ENCODE measurements around the gene SLC39A7. TPM values are rescaled to one million over a fixed set of nuclear protein-coding genes. Genes with fewer than 3 reads are reported as not detected.
A peak's percentile ranks its signal among the peaks of the same experiment; 100 is the strongest.

SLC39A7 gene
- total RNA-seq, 1 donor from 2014 or later: 147 TPM

- no peak overlapping the region for H3K4me3 Mint-ChIP-seq
- DNase-seq (ENCODE audit: extremely low spot score, unreplicated experiment): no peak
- peaks cover 27% of the 10 kb centered on the region for H3K27me3 Mint-ChIP-seq
- TF ChIP-seq, protein P1, sequence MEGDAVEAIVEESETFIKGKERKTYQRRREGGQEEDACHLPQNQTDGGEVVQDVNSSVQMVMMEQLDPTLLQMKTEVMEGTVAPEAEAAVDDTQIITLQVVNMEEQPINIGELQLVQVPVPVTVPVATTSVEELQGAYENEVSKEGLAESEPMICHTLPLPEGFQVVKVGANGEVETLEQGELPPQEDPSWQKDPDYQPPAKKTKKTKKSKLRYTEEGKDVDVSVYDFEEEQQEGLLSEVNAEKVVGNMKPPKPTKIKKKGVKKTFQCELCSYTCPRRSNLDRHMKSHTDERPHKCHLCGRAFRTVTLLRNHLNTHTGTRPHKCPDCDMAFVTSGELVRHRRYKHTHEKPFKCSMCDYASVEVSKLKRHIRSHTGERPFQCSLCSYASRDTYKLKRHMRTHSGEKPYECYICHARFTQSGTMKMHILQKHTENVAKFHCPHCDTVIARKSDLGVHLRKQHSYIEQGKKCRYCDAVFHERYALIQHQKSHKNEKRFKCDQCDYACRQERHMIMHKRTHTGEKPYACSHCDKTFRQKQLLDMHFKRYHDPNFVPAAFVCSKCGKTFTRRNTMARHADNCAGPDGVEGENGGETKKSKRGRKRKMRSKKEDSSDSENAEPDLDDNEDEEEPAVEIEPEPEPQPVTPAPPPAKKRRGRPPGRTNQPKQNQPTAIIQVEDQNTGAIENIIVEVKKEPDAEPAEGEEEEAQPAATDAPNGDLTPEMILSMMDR (conservative IDR thresholded peaks at IDR 0.05): no peak
- peaks cover 20% of the 10 kb centered on the region for H3K36me3 Mint-ChIP-seq
- H3K4me1 Mint-ChIP-seq (ENCODE audit: unreplicated experiment): peaks cover 59% of the 10 kb centered on the region
- no peak overlapping the region for H3K27ac Mint-ChIP-seq
- H3K9me3 Mint-ChIP-seq: no peaks in the 10 kb centered on the region
Measured at GRCh38 chr6:33194431-33194979, 6.2 kb upstream of the SLC39A7 start.

- Mint-ChIP-seq H3K9me3 (no peaks in the 10 kb centered on the region), H3K27ac (no peak overlapping the region), H3K27me3 (peaks cover 18% of the 10 kb centered on the region), H3K4me3 (no peak overlapping the region), H3K4me1 (ENCODE audit: unreplicated experiment) (peaks cover 55% of the 10 kb centered on the region), H3K36me3 (peaks cover 20% of the 10 kb centered on the region)
- no peak for DNase-seq (ENCODE audit: extremely low spot score, unreplicated experiment)
- TF ChIP-seq, protein P1 (conservative IDR thresholded peaks at IDR 0.05): no peak
Measured at GRCh38 chr6:33195304-33196165, 5.1 kb upstream of the SLC39A7 start.

DNA sequence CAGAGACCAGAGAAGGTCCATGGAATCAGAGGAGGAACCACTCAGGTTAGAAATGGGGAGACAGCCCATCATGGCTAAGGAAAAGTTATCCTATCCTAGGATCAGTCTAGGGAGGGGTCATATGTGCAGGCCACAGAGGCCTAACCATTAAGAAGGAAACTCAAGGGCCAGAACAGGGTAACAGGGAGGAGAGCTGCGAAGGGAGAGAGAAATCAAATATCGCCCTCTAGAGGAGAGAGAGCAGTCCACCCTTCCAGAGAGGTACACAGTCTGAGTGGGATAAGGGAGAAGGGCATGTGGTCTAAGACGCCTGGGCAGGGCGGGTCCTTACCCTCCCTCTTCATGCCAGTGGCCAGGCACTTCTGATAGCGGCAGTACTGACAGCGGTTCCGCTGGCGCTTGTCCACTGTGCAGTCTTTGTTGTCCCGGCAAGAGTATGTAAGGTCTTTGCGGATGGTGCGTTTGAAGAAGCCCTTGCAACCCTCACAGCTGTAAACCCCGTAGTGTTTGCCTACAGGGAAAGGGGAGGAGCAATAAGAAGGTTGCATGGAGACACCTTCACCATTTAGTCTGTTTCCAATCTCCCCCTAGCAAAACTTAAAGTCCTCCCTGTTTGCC lies 3.1 kb upstream of the SLC39A7 start:
- H3K27me3 Mint-ChIP-seq: peaks cover 4% of the 10 kb centered on the region
- H3K4me1 Mint-ChIP-seq (ENCODE audit: unreplicated experiment): peaks cover 58% of the 10 kb centered on the region
- H3K9me3 Mint-ChIP-seq: no peaks in the 10 kb centered on the region
- TF ChIP-seq, protein P1 (conservative IDR thresholded peaks at IDR 0.05): peak; percentile 82
- H3K4me3 Mint-ChIP-seq: peak overlapping the region; percentile 100
- H3K36me3 Mint-ChIP-seq: peaks cover 34% of the 10 kb centered on the region
- DNase-seq (ENCODE audit: extremely low spot score, unreplicated experiment): no peak
- peak overlapping the region; percentile 84 for H3K27ac Mint-ChIP-seq

GRCh38 chr6:33198159-33198852 lies 2.4 kb upstream of the SLC39A7 start:
- peak overlapping the region; percentile 100 for H3K4me3 Mint-ChIP-seq
- H3K27me3 Mint-ChIP-seq: no peaks in the 10 kb centered on the region
- no peaks in the 10 kb centered on the region for H3K9me3 Mint-ChIP-seq
- H3K36me3 Mint-ChIP-seq: peaks cover 41% of the 10 kb centered on the region
- TF ChIP-seq, protein P1 (conservative IDR thresholded peaks at IDR 0.05): no peak
- peaks cover 66% of the 10 kb centered on the region for H3K4me1 Mint-ChIP-seq (ENCODE audit: unreplicated experiment)
- no peak for DNase-seq (ENCODE audit: extremely low spot score, unreplicated experiment)
- H3K27ac Mint-ChIP-seq: peak overlapping the region; percentile 84

DNA sequence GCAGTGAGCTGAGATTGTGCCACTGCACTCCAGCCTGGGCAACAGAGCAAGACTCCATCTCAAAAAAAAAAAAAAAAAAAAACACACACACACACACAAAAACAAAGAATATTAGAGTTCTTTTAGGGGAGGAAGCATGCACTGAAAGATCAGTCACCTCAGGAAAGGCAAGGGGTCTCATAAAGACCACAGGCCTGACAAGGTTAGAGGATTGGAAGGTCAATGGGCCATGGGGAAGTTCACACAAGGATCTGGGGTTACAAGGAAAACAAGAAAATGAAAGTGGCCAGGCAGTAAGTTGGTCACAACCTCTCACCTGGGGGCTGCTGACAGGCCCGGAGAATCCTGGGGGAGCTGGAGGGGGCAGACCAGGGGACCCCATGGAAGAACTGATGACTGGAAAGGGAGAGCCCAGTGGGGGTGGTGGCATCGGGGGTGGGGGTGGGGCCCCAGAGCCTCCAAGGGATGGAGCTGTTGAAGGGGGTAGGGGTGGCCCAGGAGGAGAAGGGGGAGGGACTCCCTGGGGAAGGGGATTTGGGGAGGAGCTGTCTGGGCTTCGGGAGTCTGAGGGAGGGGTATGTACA lies 1.7 kb upstream of the SLC39A7 start:
- Mint-ChIP-seq H3K27me3 (no peaks in the 10 kb centered on the region), H3K9me3 (no peaks in the 10 kb centered on the region), H3K4me3 (peak overlapping the region; percentile 100), H3K36me3 (peaks cover 43% of the 10 kb centered on the region), H3K27ac (peak overlapping the region; percentile 87), H3K4me1 (ENCODE audit: unreplicated experiment) (peaks cover 66% of the 10 kb centered on the region)
- DNase-seq (ENCODE audit: extremely low spot score, unreplicated experiment): no peak
- TF ChIP-seq, protein P1 (conservative IDR thresholded peaks at IDR 0.05): no peak
